Activated effector memory CD4-positive, alpha-beta T cell treated with Interleukin-2 at 50 U/mL for 16 hours (primary cell): ENCODE results near the gene FBRSL1.

ENCODE experiments used
- DNase-seq: peaks from one replicate; pipeline ENCODE4 v3.0.0-alpha.2; 2020

FBRSL1 gene

GRCh38 chr12:132485619-132486018, 4.3 kb upstream of the FBRSL1 start:
- no peak for DNase-seq

GRCh38 chr12:132486168-132486567, 3.8 kb upstream of the FBRSL1 start:
- no peak for DNase-seq

GRCh38 chr12:132486576-132486975, 3.4 kb upstream of the FBRSL1 start:
- no peak for DNase-seq

- no peak for DNase-seq
These were observed 2.6 kb upstream of the FBRSL1 start for GRCh38 chr12:132487311-132487741.

GRCh38 chr12:132488127-132489077, 1.5 kb upstream of the FBRSL1 start:
- DNase-seq, result peak; percentile 53

GRCh38 chr12:132489078-132489601, 811 bp upstream of the FBRSL1 start:
- DNase-seq, result peak; percentile 54

- no peak for DNase-seq
These were observed 629 bp downstream of the FBRSL1 start for GRCh38 chr12:132490422-132491137.

- no peak for DNase-seq
These were observed 1.2 kb downstream of the FBRSL1 start for GRCh38 chr12:132491138-132491663.

- DNase-seq, result no peak
These were observed 1.9 kb downstream of the FBRSL1 start for GRCh38 chr12:132491761-132492378.

DNA sequence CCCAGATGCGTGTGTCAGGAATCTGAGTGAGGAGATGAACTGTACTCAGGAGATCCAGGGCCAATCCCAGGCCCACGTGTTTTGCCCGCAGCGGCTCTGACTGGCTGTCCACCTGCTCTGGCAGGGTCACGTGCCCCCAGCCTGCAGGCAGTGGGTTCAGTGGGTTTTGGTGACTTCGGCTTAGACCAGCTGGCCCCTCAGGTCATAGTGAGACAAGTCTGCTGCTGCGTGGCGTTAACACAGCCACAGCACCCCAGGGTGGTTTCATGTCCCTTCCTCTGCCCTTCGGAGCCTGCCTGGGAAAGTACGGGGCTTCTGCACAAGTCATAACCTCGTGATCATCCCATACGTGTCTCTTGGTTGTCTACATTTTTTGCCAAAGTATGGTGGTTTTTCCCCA, 2.6 kb downstream of the FBRSL1 start:
- DNase-seq, result no peak

- no peak for DNase-seq
These were observed 3.0 kb downstream of the FBRSL1 start for GRCh38 chr12:132492951-132493350.

DNA sequence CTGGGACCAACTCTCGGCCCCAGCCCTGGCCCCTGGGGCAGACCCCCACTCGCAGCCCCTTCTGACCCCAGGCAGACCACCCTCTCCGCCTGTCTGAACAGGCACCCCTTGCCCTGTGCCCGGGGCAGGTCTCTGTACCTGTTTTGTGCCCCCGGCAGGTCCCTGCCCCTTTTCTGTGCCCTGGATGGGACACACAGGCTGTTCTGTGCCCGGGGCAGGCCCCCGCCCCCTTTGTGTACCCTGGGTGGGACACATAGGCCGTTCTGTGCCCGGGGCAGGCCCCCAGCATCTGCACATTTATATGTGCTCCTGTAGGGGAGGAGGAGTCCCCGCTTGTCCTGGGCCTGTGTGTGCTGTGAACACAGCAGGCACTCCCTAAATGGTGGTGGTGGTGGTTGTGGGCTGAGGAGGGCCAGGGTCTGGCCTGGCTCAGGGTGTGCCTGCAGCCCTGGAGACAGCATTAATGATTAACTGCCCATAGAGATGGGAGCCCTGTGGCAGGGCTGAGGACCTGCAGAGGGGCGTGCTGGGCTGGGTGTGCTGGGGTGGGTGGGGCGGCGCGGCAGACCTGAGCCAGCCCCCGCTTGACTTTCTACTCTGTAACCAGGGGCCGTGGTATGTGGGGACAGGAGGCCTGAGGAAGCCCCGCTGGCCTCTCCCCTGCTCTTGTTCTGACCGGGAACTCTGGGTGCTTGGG, 3.7 kb downstream of the FBRSL1 start:
- DNase-seq, result no peak

DNA sequence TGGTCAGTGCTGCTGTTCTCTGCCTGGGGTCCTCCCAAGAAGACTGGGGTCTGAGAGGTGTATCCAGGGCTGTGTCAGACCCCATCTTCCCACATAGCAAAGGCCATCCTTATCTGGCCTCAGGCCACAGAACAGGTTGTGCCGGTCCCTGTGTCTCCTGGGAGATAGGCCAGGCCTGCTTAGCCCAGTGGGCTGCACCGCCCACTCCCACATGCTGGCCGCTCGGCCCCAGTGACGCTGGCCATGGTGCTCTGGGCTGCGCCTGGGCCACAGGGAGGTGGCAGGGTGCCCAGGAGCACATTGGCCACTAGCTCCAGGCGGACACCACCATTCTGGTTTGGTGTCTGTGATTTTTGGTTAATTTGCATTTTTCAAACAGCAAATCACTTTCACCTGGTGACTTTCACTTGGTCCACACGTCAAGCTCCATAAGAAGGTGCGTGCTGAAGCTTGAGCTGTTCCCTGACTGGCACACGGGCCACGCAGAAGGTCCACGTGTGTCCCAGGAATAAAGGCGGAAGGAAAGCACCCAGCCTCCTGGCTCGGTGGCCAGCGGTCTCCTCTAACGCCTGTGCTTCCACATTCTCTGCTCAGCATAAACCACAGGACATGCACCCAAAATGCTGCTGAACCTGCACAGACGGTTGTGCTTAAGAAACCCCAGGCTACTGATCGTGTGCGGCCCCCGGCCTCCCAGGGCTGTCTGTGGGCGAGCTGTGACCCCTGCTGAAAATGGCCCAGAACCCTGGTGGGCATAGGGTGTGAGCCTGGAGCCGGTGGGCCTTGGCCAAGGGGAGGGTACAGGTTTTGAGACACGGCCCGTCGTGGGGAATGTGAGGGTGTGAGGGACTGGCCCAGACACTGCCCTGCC, 4.6 kb downstream of the FBRSL1 start:
- no peak for DNase-seq

- no peak for DNase-seq
These were observed 5.2 kb downstream of the FBRSL1 start for GRCh38 chr12:132495165-132495544.

DNA sequence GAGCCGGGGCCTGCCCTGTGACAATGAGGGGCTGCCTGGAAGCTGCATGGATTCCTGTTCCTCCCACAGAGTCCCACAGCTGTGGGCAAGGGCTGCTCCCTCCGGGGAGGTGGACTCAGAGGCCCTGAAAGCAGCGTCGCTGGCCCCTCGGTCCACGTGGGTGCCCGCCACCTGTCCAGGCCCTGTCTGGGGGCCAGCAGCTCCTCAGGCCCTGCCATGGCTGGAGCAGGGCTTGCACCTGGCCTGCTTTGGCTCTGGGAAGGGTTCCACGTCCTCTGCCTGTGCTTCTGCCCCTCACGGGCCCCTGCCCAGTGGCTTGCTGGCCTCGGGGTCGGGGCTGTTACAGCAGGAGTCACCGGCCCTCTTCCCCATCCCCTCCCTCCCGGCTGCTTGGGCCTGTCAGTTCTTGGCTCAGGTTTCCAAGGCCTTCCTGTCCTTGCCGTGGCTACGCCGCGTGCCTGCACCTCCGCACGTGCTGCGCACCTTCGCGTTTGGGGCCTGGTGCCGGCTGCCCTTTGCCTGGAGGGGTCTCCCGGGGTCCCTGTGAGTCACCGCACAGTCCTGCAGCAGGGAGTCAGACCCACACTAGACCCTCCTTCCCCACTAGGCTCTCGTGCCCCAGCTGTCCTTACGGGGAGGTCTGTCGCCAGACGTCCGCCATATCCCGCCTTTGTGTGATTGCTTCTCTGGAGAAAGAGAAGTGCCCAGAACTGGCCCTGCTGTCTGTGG, 5.8 kb downstream of the FBRSL1 start:
- DNase-seq, result no peak

GRCh38 chr12:132496358-132496669, 6.4 kb downstream of the FBRSL1 start:
- no peak for DNase-seq

DNA sequence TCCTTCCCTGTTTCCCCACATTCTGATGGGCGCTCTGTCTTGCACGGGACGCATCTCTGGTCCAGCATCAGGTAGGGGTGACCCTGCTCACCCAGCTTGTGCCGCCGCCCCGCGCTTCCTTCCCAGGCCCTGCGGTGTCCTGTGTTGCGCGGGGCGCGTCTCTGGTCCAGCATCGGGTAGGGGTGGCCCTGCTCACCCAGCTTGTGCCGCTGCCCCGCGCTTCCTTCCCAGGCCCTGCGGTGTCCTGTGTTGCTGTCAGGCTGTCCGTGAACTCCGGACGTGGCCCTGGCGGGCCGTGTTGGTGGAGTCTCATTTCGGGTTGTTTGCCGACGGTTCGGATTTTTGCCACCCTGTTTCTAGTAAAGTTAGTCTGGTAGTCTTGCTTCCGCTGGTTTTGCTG, 6.8 kb downstream of the FBRSL1 start:
- no peak for DNase-seq

- DNase-seq, result no peak
These were observed 7.8 kb downstream of the FBRSL1 start for GRCh38 chr12:132497514-132498405.

- no peak for DNase-seq
These were observed 9.0 kb downstream of the FBRSL1 start for GRCh38 chr12:132498931-132499330.
